ENCODE data around the gene GULP1. TPM values are rescaled to one million over a fixed set of nuclear protein-coding genes. Genes with fewer than 3 reads are reported as not detected.
"Not testable (repeated sequence)": the region's sequence is repeated elsewhere in the genome, so short reads cannot be mapped to it uniquely, and the experiment has no call there.

GULP1 gene
- total RNA-seq, 2 donors from 2014 or later, result 15.3 to 26.5 TPM

DNA sequence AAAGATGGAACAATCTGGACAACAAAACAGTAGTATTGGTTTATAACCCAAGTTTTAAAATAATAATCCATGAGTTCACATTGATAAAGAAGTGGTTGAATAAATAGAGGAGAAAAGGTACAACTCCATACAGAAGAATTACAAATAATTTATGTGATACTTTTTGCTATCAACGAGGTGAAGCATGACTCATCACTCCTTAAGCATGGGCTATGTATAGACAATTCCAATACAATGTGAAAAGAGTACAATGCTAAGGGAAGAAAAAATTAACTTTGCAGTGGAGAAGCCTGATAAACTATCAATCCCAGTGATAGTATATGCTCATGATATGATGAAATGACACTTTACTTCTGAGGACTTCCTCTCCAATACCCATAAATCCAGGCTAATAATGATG is 312.9 kb downstream of the GULP1 start:
- H3K4me1 Mint-ChIP-seq, result peaks cover under 1% of the 10 kb centered on the region
- no peak overlapping the region for H3K27ac ChIP-seq (ENCODE audit: low read depth, low read length)
- peaks cover 7% of the 10 kb centered on the region for H3K9me3 Mint-ChIP-seq
- no peaks in the 10 kb centered on the region for H3K27me3 ChIP-seq (ENCODE audit: control insufficient read depth, insufficient read depth, low read length, poor library complexity, severe bottlenecking)
- H3K36me3 ChIP-seq (ENCODE audit: control insufficient read depth, insufficient read depth, low read length), result no peaks in the 10 kb centered on the region
- DNase-seq, result no peak
- H3K9ac ChIP-seq (ENCODE audit: extremely low read depth, low read length, poor library complexity, severe bottlenecking), result no peak overlapping the region
- peaks cover 1% of the 10 kb centered on the region for H3K36me3 Mint-ChIP-seq (ENCODE audit: low read depth)
- H3K4me1 ChIP-seq (ENCODE audit: control insufficient read depth, insufficient read depth, low read length), result no peaks in the 10 kb centered on the region
- H3K9me3 ChIP-seq (ENCODE audit: control insufficient read depth, low read length), result no peaks in the 10 kb centered on the region
- WGBS, 2 experiments (ENCODE audit: insufficient coverage in 1 of 2, insufficient read length in 1 of 2), result 100% methylated on average over 1 of the region's 1 CpG; no CpG with 5 or more reads in 1 of the 2 experiments
- no peak overlapping the region for H3K4me3 ChIP-seq (ENCODE audit: low read length)
- no peak overlapping the region for H3K4me3 Mint-ChIP-seq
- no peak overlapping the region for H3K27ac Mint-ChIP-seq
- no peaks in the 10 kb centered on the region for H3K27me3 Mint-ChIP-seq (ENCODE audit: insufficient read depth)
- TF ChIP-seq, protein P1, sequence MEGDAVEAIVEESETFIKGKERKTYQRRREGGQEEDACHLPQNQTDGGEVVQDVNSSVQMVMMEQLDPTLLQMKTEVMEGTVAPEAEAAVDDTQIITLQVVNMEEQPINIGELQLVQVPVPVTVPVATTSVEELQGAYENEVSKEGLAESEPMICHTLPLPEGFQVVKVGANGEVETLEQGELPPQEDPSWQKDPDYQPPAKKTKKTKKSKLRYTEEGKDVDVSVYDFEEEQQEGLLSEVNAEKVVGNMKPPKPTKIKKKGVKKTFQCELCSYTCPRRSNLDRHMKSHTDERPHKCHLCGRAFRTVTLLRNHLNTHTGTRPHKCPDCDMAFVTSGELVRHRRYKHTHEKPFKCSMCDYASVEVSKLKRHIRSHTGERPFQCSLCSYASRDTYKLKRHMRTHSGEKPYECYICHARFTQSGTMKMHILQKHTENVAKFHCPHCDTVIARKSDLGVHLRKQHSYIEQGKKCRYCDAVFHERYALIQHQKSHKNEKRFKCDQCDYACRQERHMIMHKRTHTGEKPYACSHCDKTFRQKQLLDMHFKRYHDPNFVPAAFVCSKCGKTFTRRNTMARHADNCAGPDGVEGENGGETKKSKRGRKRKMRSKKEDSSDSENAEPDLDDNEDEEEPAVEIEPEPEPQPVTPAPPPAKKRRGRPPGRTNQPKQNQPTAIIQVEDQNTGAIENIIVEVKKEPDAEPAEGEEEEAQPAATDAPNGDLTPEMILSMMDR (conservative IDR thresholded peaks at IDR 0.05), result no peak

DNA sequence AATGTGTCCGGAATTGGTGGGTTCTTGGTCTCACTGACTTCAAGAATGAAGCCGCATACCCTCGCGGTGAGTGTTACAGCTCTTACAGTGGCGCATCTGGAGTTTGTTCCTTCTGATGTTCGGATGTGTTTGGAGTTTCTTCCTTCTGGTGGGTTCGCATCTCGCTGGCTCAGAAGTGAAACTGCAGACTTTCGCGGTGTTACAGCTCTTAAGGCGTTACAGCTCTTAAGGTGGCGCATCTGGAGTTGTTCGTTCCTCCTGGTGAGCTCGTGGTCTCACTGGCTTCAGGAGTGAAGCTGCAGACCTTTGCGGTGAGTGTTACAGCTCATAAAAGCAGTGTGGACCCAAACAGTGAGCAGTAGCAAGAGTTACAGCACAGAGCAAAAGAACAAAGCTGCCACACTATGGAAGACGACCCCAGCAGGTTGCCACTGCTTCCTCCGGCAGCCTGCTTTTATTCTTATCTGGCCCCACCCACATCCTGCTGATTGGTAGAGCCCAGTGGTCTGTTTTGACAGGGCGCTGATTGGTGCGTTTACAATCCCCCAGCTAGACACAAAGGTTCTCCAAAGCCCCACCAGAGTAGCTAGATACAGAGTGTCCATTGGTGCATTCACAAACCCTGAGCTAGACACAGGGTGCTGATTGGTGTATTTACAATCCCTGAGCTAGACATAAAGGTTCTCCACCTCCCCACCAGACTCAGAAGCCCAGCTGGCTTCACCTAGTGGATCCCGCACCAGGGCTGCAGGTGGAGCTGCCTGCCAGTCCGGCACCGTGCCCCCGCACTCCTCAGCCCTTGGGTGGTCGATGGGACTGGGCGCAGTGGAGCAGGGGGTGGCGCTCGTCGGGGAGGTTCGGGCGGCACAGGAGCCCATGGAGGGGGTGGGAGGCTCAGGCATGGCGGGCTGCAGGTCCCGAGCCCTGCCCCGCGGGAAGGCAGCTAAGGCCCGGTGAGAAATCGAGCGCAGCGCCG is 314.2 kb downstream of the GULP1 start:
- not testable (repeated sequence) for H3K4me3 Mint-ChIP-seq; H3K27ac ChIP-seq (ENCODE audit: low read depth, low read length); H3K27ac Mint-ChIP-seq; H3K36me3 ChIP-seq (ENCODE audit: control insufficient read depth, insufficient read depth, low read length); H3K9me3 ChIP-seq (ENCODE audit: control insufficient read depth, low read length); H3K27me3 ChIP-seq (ENCODE audit: control insufficient read depth, insufficient read depth, low read length, poor library complexity, severe bottlenecking); H3K36me3 Mint-ChIP-seq (ENCODE audit: low read depth); DNase-seq; H3K27me3 Mint-ChIP-seq (ENCODE audit: insufficient read depth); H3K4me1 Mint-ChIP-seq; H3K9me3 Mint-ChIP-seq; H3K9ac ChIP-seq (ENCODE audit: extremely low read depth, low read length, poor library complexity, severe bottlenecking); H3K4me3 ChIP-seq (ENCODE audit: low read length); H3K4me1 ChIP-seq (ENCODE audit: control insufficient read depth, insufficient read depth, low read length)
- WGBS, 2 experiments (ENCODE audit: insufficient coverage in 1 of 2, insufficient read length in 1 of 2), result 96 to 98% methylated on average over 17 to 30 of the region's 39 CpGs

DNA sequence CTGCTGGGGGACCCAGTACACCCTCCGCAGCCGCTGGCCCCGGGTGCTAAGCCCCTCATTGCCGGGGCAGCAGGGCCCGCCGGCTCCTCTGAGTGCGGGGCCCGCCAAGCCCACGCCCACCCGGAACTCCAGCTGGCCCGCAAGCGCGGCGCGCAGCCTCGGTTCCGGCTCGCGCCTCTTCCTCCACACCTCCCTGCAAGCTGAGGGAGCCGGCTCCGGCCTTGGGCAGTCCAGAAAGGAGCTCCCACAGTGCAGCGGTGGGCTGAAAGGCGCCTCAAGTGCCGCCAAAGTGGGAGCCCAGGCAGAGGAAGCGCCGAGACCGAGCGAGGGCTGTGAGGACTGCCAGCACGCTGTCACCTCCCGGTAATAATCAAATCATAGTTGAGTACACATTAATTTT is 314.9 kb downstream of the GULP1 start:
- H3K9ac ChIP-seq (ENCODE audit: extremely low read depth, low read length, poor library complexity, severe bottlenecking); H3K27ac Mint-ChIP-seq; H3K4me1 ChIP-seq (ENCODE audit: control insufficient read depth, insufficient read depth, low read length); H3K36me3 Mint-ChIP-seq (ENCODE audit: low read depth); H3K36me3 ChIP-seq (ENCODE audit: control insufficient read depth, insufficient read depth, low read length); H3K9me3 ChIP-seq (ENCODE audit: control insufficient read depth, low read length); H3K4me3 ChIP-seq (ENCODE audit: low read length); H3K9me3 Mint-ChIP-seq; H3K4me1 Mint-ChIP-seq; H3K27ac ChIP-seq (ENCODE audit: low read depth, low read length); H3K27me3 Mint-ChIP-seq (ENCODE audit: insufficient read depth); DNase-seq; H3K27me3 ChIP-seq (ENCODE audit: control insufficient read depth, insufficient read depth, low read length, poor library complexity, severe bottlenecking); H3K4me3 Mint-ChIP-seq: not testable (repeated sequence)
- WGBS, 2 experiments (ENCODE audit: insufficient coverage in 1 of 2, insufficient read length in 1 of 2), result 93% methylated on average over 26 of the region's 30 CpGs; no CpG with 5 or more reads in 1 of the 2 experiments

DNA sequence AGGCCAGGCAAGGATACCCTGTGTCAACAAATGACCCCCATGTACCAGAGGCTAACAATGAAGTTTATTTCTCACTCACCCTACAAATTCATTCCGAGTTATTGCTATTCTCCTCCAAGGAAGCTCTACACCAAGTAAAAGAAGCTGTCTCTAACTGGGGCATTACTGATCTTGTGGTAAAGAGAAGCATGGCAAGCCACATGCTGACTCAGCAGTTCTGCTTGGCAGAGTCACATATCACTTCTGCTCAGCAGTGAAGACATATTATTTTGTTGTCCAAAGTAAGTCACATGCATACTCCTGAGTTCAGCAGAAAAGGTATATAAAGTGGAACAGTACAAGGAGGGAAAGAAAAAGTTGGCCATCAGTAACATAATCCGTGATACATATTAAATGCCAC is 315.8 kb downstream of the GULP1 start:
- Mint-ChIP-seq H3K27ac (no peak overlapping the region), H3K4me1 (peaks cover 6% of the 10 kb centered on the region), H3K27me3 (ENCODE audit: insufficient read depth) (no peaks in the 10 kb centered on the region), H3K9me3 (peaks cover 9% of the 10 kb centered on the region), H3K4me3 (no peak overlapping the region), H3K36me3 (ENCODE audit: low read depth) (peaks cover 1% of the 10 kb centered on the region)
- no peak overlapping the region for H3K9ac ChIP-seq (ENCODE audit: extremely low read depth, low read length, poor library complexity, severe bottlenecking)
- no peaks in the 10 kb centered on the region for H3K36me3 ChIP-seq (ENCODE audit: control insufficient read depth, insufficient read depth, low read length)
- TF ChIP-seq, protein P1 (conservative IDR thresholded peaks at IDR 0.05), result no peak
- H3K9me3 ChIP-seq (ENCODE audit: control insufficient read depth, low read length), result no peaks in the 10 kb centered on the region
- WGBS, 2 experiments (ENCODE audit: insufficient coverage in 1 of 2, insufficient read length in 1 of 2), result 43 to 80% methylated on average over 1 to 2 of the region's 2 CpGs
- H3K27ac ChIP-seq (ENCODE audit: low read depth, low read length), result no peak overlapping the region
- no peak for DNase-seq
- H3K4me1 ChIP-seq (ENCODE audit: control insufficient read depth, insufficient read depth, low read length), result peaks cover 5% of the 10 kb centered on the region
- H3K27me3 ChIP-seq (ENCODE audit: control insufficient read depth, insufficient read depth, low read length, poor library complexity, severe bottlenecking), result no peaks in the 10 kb centered on the region
- no peak overlapping the region for H3K4me3 ChIP-seq (ENCODE audit: low read length)

Data from endodermal cell (in vitro differentiated cells).